ENCODE results near the gene TRMT61A. TPM values are rescaled to one million over a fixed set of nuclear protein-coding genes. Genes with fewer than 3 reads are reported as not detected.

TRMT61A gene
- total and polyA plus RNA-seq, 2 of the 13 experiments (the other 11 are each of a cell fraction or from before 2014, with no cell fraction given) = 6.5 to 13.6 TPM

DNA sequence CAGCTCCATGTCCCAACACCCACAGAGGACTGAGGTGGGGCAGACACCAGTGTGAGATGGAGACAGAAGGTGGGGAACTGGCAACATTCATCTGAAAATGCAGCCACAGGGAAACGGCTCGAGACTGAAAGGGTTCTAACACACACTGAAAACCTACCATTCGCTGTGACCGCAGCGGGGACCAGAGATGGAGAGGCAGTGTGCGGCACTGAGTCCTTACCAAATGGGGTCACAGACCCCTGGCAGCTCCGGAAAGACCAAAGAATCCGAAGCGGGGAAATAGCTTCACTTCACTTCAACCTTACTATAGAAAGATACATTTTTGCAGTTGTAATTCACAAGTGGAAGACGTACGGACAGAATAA is 23.8 kb downstream of the TRMT61A start:
- peaks cover 21% of the 10 kb centered on the region for H3K4me1 ChIP-seq (ENCODE audit: insufficient read depth, low read length)
- H3K4me2 ChIP-seq (ENCODE audit: low read depth, low read length) = no peak overlapping the region
- FAIRE-seq (no peak), ATAC-seq (no peak), DNase-seq (ENCODE audit: low spot score) (no peak)
- TF ChIP-seq ZNF207 (IDR thresholded peaks at IDR 0.05; ENCODE audit: borderline replicate concordance) (no peak), MED8 (CRISPR knock-in tag; IDR thresholded peaks at IDR 0.05; ENCODE audit: insufficient replicate concordance) (no peak), ZBTB1 (CRISPR knock-in tag; IDR thresholded peaks at IDR 0.05; ENCODE audit: borderline replicate concordance) (no peak), ZFP1 (CRISPR knock-in tag; IDR thresholded peaks at IDR 0.05) (no peak), ZNF274 (CRISPR knock-in tag; IDR thresholded peaks at IDR 0.05) (no peak), ZNF292 (CRISPR knock-in tag; IDR thresholded peaks at IDR 0.05; ENCODE audit: borderline replicate concordance, low read depth) (no peak)
- TF ChIP-seq, protein P1, sequence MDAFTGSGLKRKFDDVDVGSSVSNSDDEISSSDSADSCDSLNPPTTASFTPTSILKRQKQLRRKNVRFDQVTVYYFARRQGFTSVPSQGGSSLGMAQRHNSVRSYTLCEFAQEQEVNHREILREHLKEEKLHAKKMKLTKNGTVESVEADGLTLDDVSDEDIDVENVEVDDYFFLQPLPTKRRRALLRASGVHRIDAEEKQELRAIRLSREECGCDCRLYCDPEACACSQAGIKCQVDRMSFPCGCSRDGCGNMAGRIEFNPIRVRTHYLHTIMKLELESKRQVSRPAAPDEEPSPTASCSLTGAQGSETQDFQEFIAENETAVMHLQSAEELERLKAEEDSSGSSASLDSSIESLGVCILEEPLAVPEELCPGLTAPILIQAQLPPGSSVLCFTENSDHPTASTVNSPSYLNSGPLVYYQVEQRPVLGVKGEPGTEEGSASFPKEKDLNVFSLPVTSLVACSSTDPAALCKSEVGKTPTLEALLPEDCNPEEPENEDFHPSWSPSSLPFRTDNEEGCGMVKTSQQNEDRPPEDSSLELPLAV (CRISPR knock-in tag; conservative IDR thresholded peaks at IDR 0.05; ENCODE audit: low read depth) = no peak
- TF ChIP-seq, protein P2, sequence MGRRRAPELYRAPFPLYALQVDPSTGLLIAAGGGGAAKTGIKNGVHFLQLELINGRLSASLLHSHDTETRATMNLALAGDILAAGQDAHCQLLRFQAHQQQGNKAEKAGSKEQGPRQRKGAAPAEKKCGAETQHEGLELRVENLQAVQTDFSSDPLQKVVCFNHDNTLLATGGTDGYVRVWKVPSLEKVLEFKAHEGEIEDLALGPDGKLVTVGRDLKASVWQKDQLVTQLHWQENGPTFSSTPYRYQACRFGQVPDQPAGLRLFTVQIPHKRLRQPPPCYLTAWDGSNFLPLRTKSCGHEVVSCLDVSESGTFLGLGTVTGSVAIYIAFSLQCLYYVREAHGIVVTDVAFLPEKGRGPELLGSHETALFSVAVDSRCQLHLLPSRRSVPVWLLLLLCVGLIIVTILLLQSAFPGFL (CRISPR knock-in tag; IDR thresholded peaks at IDR 0.05) = no peak
- TF ChIP-seq, protein P3, sequence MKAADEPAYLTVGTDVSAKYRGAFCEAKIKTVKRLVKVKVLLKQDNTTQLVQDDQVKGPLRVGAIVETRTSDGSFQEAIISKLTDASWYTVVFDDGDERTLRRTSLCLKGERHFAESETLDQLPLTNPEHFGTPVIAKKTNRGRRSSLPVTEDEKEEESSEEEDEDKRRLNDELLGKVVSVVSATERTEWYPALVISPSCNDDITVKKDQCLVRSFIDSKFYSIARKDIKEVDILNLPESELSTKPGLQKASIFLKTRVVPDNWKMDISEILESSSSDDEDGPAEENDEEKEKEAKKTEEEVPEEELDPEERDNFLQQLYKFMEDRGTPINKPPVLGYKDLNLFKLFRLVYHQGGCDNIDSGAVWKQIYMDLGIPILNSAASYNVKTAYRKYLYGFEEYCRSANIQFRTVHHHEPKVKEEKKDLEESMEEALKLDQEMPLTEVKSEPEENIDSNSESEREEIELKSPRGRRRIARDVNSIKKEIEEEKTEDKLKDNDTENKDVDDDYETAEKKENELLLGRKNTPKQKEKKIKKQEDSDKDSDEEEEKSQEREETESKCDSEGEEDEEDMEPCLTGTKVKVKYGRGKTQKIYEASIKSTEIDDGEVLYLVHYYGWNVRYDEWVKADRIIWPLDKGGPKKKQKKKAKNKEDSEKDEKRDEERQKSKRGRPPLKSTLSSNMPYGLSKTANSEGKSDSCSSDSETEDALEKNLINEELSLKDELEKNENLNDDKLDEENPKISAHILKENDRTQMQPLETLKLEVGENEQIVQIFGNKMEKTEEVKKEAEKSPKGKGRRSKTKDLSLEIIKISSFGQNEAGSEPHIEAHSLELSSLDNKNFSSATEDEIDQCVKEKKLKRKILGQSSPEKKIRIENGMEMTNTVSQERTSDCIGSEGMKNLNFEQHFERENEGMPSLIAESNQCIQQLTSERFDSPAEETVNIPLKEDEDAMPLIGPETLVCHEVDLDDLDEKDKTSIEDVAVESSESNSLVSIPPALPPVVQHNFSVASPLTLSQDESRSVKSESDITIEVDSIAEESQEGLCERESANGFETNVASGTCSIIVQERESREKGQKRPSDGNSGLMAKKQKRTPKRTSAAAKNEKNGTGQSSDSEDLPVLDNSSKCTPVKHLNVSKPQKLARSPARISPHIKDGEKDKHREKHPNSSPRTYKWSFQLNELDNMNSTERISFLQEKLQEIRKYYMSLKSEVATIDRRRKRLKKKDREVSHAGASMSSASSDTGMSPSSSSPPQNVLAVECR (CRISPR knock-in tag; IDR thresholded peaks at IDR 0.05; ENCODE audit: borderline replicate concordance) = no peak
- H3K27me3 ChIP-seq (ENCODE audit: control insufficient read depth in 1 of 2, insufficient read depth in 2 of 2, low read length in 2 of 2) = no peaks in the 10 kb centered on the region
- ChIA-PET CTCF (ENCODE audit: low intra/inter-chr PET ratio, low total read pairs) (no interaction called here), POLR2A (interaction anchor here (2.0 kb wide), 1 partner anchor 24 kb away, joined by 4 read pairs; the partner anchor contains the start of gene TRMT61A)
- no peaks in the 10 kb centered on the region for H3K36me3 ChIP-seq (replicated peaks in 1 of 2; ENCODE audit: control insufficient read depth in 1 of 2, insufficient read depth in 2 of 2, low read length in 2 of 2)
- peaks cover 9% of the 10 kb centered on the region for H3K79me2 ChIP-seq (ENCODE audit: insufficient read depth, low read length)
- H2AFZ ChIP-seq (ENCODE audit: low read length) = no peak overlapping the region
- intact Hi-C loops (cut with micrococcal nuclease; ENCODE audit: unreplicated experiment) (no loop called here), in situ Hi-C loops (cut with HindIII; ENCODE audit: extremely low pct_ligation_motif_present, low pct_unique_long_range_greater_than_20kb) (no loop called here)
- H3K9ac ChIP-seq (ENCODE audit: insufficient read depth, low read depth, low read length) = no peak overlapping the region
- no peaks in the 10 kb centered on the region for H4K20me1 ChIP-seq (ENCODE audit: insufficient read depth, low read length)
- no TSS peak for BruUV-seq (replicated peaks)
- H3K4me3 ChIP-seq (replicated peaks in 1 of 3; ENCODE audit: insufficient read depth in 1 of 3, low read depth in 2 of 3, low read length in 3 of 3) = no peak overlapping the region
- 97% methylated on average over 11 of the region's 11 CpGs for WGBS (ENCODE audit: low lambda C conversion rate)
- H3K27ac ChIP-seq (ENCODE audit: extremely low read length, insufficient read depth, low read length) = no peak overlapping the region
- no peaks in the 10 kb centered on the region for H3K9me3 ChIP-seq (ENCODE audit: low read length)
